Activated CD4-positive, alpha-beta memory T cell treated with anti-CD3 and anti-CD28 coated beads for 36 hours (primary cell): ENCODE measurements around the gene ASCL2. TPM values are rescaled to one million over a fixed set of nuclear protein-coding genes. Genes with fewer than 3 reads are reported as not detected.

ENCODE experiments used
- CTCF ChIA-PET: fragments of 350-600 bp; sonication (Branson Sonifier 250); formaldehyde crosslinking; loops from one replicate; lab custom pipeline; 2021; ENCODE audit warnings: antibody characterized with exemption, inconsistent platforms; lab: Charles Lee
- POLR2A ChIA-PET: fragments of 350-600 bp; sonication (Branson Sonifier 250); formaldehyde crosslinking; loops from one replicate; lab custom pipeline; 2021; ENCODE audit warnings: antibody characterized with exemption; lab: Charles Lee
- DNase-seq: peaks from one replicate; pipeline ENCODE4 v3.0.0-alpha.2; 2020
- H3K27ac Mint-ChIP-seq: one replicate; pipeline ENCODE4 v1.8.0; 2021; ENCODE audit warnings: mixed read lengths
- H3K27me3 Mint-ChIP-seq: one replicate; pipeline ENCODE4 v1.8.0; 2021; ENCODE audit warnings: mixed read lengths
- H3K36me3 Mint-ChIP-seq: one replicate; pipeline ENCODE4 v1.8.0; 2021; ENCODE audit warnings: mixed read lengths
- H3K4me1 Mint-ChIP-seq: one replicate; pipeline ENCODE4 v1.8.0; 2021; ENCODE audit warnings: low read depth, mixed read lengths
- H3K4me3 Mint-ChIP-seq: one replicate; pipeline ENCODE4 v1.8.0; 2021; ENCODE audit warnings: mild to moderate bottlenecking, mixed read lengths
- H3K9me3 Mint-ChIP-seq: one replicate; pipeline ENCODE4 v1.8.0; 2021; ENCODE audit warnings: mixed read lengths
- intact Hi-C: fragments of 100-400 bp; cut with micrococcal nuclease; formaldehyde crosslinking; loops from one replicate; pipeline ENCODE4 v1.15.1; 2023
- total RNA-seq, 2 experiments: library from RNA; stranded (reverse); gene quantifications; one replicate each; pipeline ENCODE4 v1.2.3, GENCODE V29; 2021

The ASCL2 gene
- total RNA-seq, 2 experiments from 2014 or later = 1.5 to 2.0 TPM

- intact Hi-C loops = no loop called here
- POLR2A ChIA-PET = no interaction called here
- CTCF ChIA-PET = interaction anchor here (1.1 kb wide), 1 partner anchor 29 kb away, joined by 4 read pairs; no protein-coding TSS in a partner anchor
- no peak overlapping the region for H3K27ac Mint-ChIP-seq
- H3K4me1 Mint-ChIP-seq = no peaks in the 10 kb centered on the region
- no peak overlapping the region for H3K4me3 Mint-ChIP-seq
- H3K27me3 Mint-ChIP-seq = peaks cover 32% of the 10 kb centered on the region
- H3K36me3 Mint-ChIP-seq = no peaks in the 10 kb centered on the region
- peaks cover 18% of the 10 kb centered on the region for H3K9me3 Mint-ChIP-seq
- no peak for DNase-seq
These were observed 46.1 kb downstream of the ASCL2 start for GRCh38 chr11:2224254-2224653.

GRCh38 chr11:2223153-2223794 is 47.1 kb downstream of the ASCL2 start:
- CTCF ChIA-PET = no interaction called here
- DNase-seq = no peak
- Mint-ChIP-seq H3K27ac (no peak overlapping the region), H3K4me3 (no peak overlapping the region), H3K36me3 (no peaks in the 10 kb centered on the region), H3K4me1 (no peaks in the 10 kb centered on the region), H3K9me3 (peaks cover 14% of the 10 kb centered on the region), H3K27me3 (peaks cover 30% of the 10 kb centered on the region)
- intact Hi-C loops = no loop called here
- POLR2A ChIA-PET = no interaction called here

GRCh38 chr11:2222451-2222850 is 47.9 kb downstream of the ASCL2 start:
- Mint-ChIP-seq H3K36me3 (no peaks in the 10 kb centered on the region), H3K4me1 (no peaks in the 10 kb centered on the region), H3K27ac (no peak overlapping the region), H3K9me3 (peaks cover 14% of the 10 kb centered on the region), H3K4me3 (no peak overlapping the region), H3K27me3 (peaks cover 32% of the 10 kb centered on the region)
- ChIA-PET POLR2A (no interaction called here), CTCF (no interaction called here)
- no peak for DNase-seq
- intact Hi-C loops = no loop called here

GRCh38 chr11:2221591-2221990 is 48.8 kb downstream of the ASCL2 start:
- intact Hi-C loops = no loop called here
- Mint-ChIP-seq H3K4me1 (no peaks in the 10 kb centered on the region), H3K9me3 (peaks cover 14% of the 10 kb centered on the region), H3K4me3 (no peak overlapping the region), H3K36me3 (no peaks in the 10 kb centered on the region), H3K27ac (no peak overlapping the region), H3K27me3 (peaks cover 29% of the 10 kb centered on the region)
- POLR2A ChIA-PET = no interaction called here
- DNase-seq = no peak
- CTCF ChIA-PET = no interaction called here

GRCh38 chr11:2221024-2221423 is 49.4 kb downstream of the ASCL2 start:
- H3K4me3 Mint-ChIP-seq = no peak overlapping the region
- ChIA-PET CTCF (no interaction called here), POLR2A (no interaction called here)

GRCh38 chr11:2220173-2220771 is 50.1 kb downstream of the ASCL2 start:
- H3K27me3 Mint-ChIP-seq = peaks cover 25% of the 10 kb centered on the region
- H3K4me3 Mint-ChIP-seq = no peak overlapping the region
- H3K36me3 Mint-ChIP-seq = no peaks in the 10 kb centered on the region
- DNase-seq = no peak
- CTCF ChIA-PET = no interaction called here
- intact Hi-C loops = no loop called here
- no peak overlapping the region for H3K27ac Mint-ChIP-seq
- peaks cover 14% of the 10 kb centered on the region for H3K9me3 Mint-ChIP-seq
- POLR2A ChIA-PET = no interaction called here
- H3K4me1 Mint-ChIP-seq = no peaks in the 10 kb centered on the region

More at GRCh38 chr11:2221024-2221423, 49.4 kb downstream of the ASCL2 start:
- intact Hi-C loops = no loop called here
- Mint-ChIP-seq H3K27ac (no peak overlapping the region), H3K27me3 (peaks cover 29% of the 10 kb centered on the region), H3K36me3 (no peaks in the 10 kb centered on the region), H3K9me3 (peaks cover 14% of the 10 kb centered on the region), H3K4me1 (no peaks in the 10 kb centered on the region)
- no peak for DNase-seq

- intact Hi-C loops = no loop called here
- no peak for DNase-seq
- no peak overlapping the region for H3K27ac Mint-ChIP-seq
- no peaks in the 10 kb centered on the region for H3K36me3 Mint-ChIP-seq
- no peaks in the 10 kb centered on the region for H3K4me1 Mint-ChIP-seq
- H3K9me3 Mint-ChIP-seq = peaks cover 13% of the 10 kb centered on the region
- ChIA-PET POLR2A (no interaction called here), CTCF (no interaction called here)
- H3K4me3 Mint-ChIP-seq = no peak overlapping the region
- peaks cover 25% of the 10 kb centered on the region for H3K27me3 Mint-ChIP-seq
These were observed 50.9 kb downstream of the ASCL2 start for GRCh38 chr11:2219318-2220017.

Other genes starting within 250 kb of the ASCL2 start
- 10 to 100 TPM; 26.5 to 27.0 TPM for gene IGF2, start 131.2 kb downstream of the ASCL2 start, total RNA-seq
- not detected for gene INS, start 109.4 kb downstream of the ASCL2 start, total RNA-seq
- not detected for gene TH, start 98.8 kb downstream of the ASCL2 start, total RNA-seq
- 1 to 10 TPM; 8.2 to 8.8 TPM for gene C11orf21, start 31.3 kb upstream of the ASCL2 start, total RNA-seq
- gene TSPAN32, start 31.4 kb upstream of the ASCL2 start, total RNA-seq = 1 to 10 TPM; 5.5 to 6.5 TPM
- 100 to 1,000 TPM; 177 to 178 TPM for gene CD81, start 106.7 kb upstream of the ASCL2 start, total RNA-seq
- 10 to 100 TPM; 33.8 to 40.2 TPM for gene TSSC4, start 130.2 kb upstream of the ASCL2 start, total RNA-seq
- not detected for gene TRPM5, start 173.9 kb upstream of the ASCL2 start, total RNA-seq
- gene KCNQ1, start 174.4 kb upstream of the ASCL2 start, total RNA-seq = 10 to 100 TPM; 10.7 to 10.8 TPM